GM21381 (cell line): ENCODE measurements around the gene MYO1F.
"Not testable (repeated sequence)": the region's sequence is repeated elsewhere in the genome, so short reads cannot be mapped to it uniquely, and the experiment has no call there.

Experiments used
- ATAC-seq: cut with Tn5 transposase; IDR thresholded peaks from one replicate; pipeline ENCODE4 v1.9.1; 2021; ENCODE audit warnings: mild to moderate bottlenecking, moderate library complexity; ENCODE audit not compliant: unreplicated experiment

Gene MYO1F

DNA sequence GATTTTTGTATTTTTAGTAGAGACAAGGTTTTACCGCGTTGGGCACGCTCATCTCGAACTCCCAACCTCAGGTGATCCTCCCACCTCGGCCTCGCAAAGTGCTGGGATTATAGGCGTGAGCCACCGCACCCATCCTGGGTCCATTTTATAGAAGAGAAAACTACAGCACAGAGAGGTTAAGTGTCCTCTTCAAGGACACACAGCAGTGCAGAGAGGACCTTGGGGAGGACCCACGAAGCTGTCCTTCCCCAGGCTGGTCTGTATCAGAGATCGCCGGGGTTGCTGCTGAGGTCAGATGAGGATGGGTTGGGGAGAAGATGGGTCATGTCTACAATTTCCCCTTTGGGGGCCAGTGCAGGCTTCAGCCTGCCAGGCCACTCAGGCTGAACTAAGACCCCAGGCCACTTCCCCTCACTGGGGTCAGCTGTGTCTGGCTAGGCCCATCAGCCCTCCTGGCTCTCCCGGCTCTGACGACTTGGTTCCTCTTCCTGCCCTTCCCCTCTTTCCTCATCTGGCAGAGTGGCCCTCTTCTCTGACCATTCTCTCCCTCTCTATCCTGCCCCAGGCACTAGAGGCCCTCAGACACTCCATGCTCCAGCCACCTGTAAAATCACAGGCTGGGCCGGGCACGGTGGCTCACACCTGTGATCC is 9.6 kb downstream of the MYO1F start:
- ATAC-seq, result no peak

DNA sequence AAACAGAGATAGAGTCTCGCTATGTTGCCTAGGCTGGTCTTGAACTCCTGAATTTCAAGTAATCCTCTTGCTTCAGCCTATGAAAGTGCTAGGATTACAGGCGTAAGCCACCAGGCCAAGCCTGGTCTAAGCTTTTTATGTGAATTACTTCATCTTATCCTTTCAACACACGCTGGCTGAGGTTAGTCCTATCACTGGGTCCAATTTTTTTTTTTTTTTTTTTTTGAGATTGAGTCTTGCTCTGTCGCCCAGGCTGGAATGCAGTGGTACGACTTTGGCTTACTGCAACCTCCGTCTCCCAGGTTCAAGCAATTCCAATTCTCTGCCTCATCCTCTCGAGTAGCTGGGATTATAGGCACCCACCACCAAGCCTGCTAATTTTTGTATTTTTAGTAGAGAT is 10.4 kb downstream of the MYO1F start:
- ATAC-seq, result no peak

GRCh38 chr19:8564866-8565265 is 12.4 kb downstream of the MYO1F start:
- ATAC-seq, result not testable (repeated sequence)

DNA sequence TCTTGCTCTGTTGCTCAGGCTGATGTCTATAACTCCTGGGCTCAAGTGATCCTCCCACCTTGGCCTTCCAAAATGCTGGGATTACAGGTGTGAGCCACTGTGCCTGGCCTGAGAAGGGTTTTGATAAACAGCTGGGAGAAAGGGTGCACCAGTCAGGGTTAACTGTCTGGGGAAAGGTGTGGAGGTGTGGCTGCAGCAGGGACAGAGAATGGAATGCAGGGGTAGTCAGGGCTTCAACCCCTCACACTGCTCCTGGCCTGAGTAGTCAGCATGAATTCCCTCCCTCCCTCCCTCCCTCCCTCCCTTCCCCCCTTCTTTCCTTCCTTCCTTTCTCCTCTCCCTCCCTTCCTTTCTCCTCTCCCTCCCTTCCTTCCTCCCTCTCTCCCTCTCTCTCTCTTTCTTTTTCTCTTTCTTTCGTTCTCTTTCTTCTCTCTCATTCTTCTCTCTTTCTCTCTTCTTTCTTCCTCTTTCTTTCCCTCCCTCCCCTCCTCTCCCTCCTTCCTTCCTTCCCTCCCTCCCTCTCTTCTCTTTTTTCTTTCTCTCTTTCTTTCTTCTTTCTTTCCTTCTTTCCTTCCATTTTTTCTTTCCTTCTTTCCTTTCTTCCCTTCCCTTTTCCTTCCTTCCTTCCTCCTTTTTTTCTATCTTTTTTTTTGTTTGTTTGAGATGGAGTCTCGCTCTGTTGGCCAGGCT is 16.0 kb downstream of the MYO1F start:
- no peak for ATAC-seq

DNA sequence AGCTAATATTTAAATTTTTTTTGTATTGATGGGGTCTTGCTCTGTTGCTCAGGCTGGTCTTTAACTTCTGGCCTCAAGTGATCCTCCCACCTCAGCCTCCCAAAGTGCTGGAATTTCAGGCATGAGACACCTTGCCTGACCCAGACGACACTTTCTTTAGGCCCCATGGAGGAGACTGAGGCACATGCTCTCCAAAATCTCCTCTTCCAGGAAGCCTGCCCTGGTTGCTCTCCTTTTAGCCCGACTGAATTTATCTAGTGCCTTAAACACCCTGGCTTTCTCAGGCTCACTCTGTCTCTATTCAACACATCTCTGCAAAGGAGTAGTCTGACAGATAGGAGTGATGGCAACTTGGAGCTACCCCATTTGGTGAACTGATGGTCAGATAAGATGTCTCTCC is 18.9 kb downstream of the MYO1F start:
- no peak for ATAC-seq

DNA sequence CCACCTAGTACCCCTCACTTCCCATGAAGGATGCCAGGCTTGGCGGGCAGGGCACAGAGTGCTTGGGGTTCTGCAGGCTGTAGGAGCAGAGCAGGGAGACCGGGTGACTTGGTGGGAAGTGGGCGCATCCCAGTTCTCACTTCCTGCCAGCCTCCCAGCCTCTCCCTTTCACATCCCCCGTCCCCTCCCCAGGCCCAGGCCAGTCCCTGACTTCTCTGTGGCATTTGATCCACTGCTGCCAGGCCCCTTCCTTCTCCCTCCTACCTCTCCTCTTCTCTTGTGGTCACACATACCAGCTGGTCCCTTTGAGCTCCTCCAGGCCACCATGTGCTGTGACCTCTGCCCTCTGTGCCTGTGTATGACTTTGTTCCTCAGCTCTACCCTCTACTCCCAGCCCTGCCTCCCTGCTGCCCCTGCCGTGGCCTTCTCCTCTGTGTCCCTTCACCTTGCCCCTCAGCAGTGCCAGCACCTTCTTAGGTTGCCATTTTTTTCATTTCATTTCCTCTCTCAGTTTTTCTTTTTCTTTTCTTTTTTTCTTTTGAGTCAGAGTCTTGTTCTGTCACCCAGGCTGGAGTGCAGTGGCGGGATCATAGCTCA is 19.5 kb downstream of the MYO1F start:
- no peak for ATAC-seq

DNA sequence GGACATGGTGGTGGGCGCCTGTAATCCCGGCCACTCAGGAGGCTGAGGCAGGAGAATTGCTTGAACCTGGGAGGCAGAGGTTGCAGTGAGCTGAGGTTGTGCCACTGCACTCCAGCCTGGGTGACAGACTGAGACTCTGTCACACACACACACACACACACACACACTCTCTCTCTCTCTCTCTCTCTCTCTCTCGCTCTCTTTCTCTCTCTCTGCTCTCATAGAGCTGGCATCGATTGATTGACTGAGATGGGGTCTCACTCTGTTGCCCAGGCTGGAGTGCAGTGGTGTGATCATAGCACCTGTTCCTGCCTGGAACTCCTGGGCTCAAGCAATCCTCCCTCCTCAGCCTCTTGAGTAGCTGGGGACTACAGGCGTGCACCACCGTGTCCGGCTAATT is 23.5 kb downstream of the MYO1F start:
- not testable (repeated sequence) for ATAC-seq

DNA sequence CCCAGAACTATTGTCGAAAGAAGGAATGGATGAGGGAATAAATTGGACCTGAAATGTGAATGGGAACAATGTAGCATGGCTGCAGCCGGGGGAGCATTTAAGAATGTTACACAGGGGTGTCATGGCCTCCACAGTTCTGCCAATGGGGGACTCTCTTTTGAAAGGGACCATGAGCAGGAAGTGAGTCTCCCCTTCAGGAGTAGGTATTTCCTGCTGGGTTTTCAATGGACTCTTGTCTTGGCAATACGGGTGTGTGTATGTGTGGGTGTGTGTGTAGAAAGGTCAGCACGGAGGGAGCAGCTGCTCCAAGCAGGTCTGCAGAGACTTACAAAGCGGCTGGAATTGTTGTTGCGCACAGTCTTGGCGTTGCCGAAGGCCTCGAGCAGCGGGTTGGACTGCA is 24.4 kb downstream of the MYO1F start:
- ATAC-seq, result no peak

- no peak for ATAC-seq
Measured at GRCh38 chr19:8550070-8550469, 27.2 kb downstream of the MYO1F start.

DNA sequence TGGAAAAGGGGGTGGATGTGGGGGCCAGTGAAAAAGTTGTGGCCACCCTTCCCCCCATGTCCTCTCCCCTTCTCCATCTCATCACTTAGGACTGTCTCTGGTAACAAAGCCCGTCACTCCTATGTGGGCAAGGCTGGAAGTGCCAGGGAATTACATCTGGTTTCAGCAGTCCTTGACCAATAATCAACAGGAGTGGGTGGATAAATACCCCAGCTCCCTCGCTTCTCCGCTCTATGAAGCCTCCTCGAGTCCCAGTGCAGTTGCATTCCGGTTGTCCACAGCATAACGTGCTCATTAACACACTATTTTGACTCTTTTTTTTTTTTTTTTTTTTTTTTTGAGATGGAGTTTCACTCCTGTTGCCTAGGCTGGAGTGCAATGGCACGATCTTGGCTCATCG is 31.5 kb downstream of the MYO1F start:
- ATAC-seq, result no peak

DNA sequence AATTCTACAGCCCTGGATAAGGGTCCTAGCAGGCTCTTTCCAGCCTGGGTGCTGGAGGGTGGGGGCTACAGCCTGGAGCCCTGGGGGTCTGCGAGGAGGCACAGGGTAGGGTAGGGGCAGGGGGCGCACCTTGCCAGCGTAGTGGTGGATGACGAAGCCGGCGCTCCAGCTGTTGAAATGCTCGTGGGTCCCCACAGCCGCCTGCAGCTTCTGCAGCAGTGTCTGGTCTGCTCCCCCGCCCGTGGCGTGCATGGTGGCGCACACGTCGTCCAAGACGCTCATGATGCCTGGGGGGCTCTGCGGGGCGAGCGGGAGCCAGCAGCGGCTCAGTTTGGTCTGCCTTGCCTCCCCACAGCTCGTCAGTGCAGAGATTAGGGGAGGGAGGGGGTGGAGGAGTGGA is 33.1 kb downstream of the MYO1F start:
- ATAC-seq, result no peak

DNA sequence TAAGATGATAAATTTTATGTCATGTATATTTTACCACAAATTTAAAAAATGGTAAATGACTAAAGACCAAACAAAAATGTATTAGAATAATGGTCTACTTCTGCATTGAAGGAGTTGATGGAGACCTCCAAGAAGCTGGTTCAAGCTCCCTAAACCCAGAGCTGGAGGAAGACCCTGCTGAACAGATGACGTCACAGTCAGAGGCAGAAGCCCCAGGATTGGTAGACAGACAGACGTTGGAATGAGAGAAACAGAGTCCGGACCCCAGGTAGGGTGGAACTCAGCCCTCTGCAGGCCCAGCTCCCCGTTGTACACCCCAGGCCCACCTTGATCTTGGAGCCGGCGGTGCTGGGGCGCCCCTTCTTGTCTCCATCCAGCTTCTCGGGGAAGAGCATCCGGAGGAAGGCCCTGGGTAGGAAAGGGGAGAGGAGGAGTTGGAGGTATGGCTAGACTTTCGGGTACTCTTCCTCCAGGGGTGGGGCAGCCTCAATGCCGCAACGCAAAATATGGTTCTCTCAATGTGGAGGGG is 37.6 kb downstream of the MYO1F start:
- no peak for ATAC-seq

DNA sequence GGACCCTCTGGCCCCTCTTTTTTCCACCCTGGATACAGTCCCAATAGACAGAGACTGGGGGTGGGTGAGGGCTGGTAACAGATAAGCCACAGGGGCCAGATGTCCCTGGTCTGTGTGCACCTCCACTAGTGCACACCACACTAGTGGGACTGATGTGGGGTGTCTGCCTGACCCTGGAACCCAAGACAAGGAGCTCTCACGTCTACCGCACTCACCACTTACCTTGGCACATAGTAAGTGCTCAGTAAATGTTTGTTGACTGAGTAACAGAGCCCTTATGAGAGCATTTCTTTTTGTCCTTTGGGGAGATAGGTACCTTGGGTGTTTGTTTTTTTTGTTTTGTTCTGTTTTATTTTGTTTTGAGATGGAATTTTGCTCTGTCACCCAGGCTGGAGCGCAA is 40.1 kb downstream of the MYO1F start:
- no peak for ATAC-seq

DNA sequence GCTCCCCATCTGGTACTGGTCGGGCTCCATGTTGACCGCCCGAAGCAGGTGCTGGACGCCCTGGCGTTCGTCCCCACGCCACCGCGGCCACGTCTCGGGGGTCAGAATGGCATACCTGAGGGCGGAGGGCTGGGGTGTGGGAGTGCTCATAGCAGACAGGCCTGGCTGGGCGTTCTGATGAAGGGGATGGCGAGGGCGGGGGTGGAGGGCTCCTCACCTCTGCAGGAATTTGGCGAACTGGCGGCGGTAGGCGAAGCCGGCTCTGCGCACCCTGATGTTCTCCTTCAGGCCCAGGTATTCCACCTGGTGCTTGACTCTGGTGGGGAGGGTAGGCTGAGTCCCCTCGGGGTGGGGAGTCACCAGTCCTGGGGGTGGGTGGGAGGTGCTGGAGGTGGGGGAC is 41.0 kb downstream of the MYO1F start:
- ATAC-seq, result no peak

DNA sequence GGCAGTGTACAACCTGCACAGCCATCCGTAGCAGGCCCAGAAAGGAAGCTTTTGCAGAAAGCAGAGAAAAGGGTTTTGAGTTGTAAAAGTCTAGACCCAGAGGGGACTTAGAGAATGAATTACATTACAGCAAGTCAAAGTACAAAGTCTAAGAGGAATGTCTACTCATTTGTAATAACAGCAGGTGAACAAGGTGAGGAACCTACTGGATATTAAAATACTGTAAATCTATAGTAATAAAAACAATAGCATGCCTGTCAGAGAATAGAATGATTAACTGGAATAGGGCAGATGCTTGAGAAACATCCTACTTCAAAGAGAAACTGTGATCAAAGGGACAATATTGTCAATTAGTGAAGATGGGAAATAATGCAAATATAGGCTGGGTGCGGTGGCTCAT is 45.0 kb downstream of the MYO1F start:
- ATAC-seq, result no peak

GRCh38 chr19:8531470-8531869 is 45.8 kb downstream of the MYO1F start:
- no peak for ATAC-seq

- no peak for ATAC-seq
Measured at GRCh38 chr19:8530061-8530679, 47.1 kb downstream of the MYO1F start.

- no peak for ATAC-seq
Measured at GRCh38 chr19:8529369-8530006, 47.8 kb downstream of the MYO1F start.

DNA sequence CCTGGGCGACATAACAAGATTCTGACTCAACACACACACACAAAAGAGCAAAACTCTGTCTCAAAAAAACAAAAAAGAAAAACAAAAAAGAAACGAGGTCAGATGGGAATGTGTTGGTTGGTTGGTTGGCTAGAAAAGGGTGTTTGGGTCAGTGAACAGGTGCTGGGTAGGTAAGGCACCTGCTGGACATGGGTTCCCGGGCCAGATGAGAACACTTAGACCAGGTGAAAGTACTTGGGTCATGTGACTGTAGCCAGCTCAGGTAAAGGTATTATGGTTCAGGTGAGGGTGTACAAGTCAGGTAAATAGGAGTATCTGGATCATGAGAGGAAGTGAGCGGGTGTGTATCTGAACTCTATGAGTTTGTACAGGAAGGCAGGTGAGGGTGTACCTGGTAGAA is 48.7 kb downstream of the MYO1F start:
- no peak for ATAC-seq

DNA sequence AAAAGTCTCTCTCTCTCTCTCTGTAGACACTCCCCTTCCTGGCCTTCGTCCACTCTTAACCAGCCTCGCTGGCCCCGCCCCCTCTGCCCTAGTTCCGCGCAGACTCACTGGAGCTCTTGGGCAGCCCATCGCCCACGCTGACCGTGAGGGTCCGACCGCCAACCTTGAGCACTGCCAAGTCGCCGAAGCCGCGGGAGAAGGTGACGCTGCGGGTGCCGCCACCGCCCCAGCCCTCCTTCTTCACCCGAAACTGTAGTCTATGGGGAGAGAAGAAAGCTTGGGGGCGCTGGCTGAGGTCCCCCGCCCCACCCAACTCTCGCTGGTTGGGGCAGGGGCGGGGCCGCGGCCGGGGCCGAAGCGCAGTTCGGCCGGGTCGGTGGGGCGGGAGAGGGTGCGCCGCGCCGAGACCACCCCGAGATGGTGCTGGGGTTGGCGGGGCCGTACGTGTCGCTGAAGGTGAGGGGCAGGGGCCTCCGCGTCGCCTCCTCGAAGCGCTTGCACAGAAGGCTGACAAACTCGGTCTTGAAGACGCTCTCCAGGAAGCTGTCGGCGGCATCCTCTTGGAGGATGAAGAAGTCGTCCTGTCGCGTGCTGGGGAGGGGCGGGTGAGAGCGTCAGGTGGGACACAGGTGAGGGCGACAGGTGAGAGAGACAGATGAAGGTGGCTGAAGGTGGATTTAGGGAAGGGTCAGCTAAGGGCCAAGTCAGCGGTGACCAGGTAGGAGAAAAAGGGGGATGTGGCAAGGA is 50.7 kb downstream of the MYO1F start:
- no peak for ATAC-seq

DNA sequence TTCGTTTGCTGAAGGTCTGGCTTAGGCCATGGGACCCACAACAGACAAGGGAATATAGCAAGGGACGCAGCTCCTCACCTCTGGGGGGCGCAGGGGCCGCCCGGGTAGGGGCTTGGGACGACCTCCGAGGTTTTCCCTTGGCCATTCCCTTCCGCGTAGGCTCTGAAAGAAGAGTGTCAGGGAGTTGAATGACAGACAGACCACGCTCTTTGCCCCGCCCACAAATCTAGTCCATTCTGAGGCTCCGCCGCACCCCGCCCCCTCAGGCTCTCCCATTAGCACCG is 51.9 kb downstream of the MYO1F start:
- ATAC-seq, result no peak
